GM23338 (cell line): Measurements from ENCODE around the gene SUPT3H. TPM values are rescaled to one million over a fixed set of nuclear protein-coding genes. Genes with fewer than 3 reads are reported as not detected.

Source experiments
- ATAC-seq: fragments of 200-7000 bp; cut with Tn5 transposase; 3 replicates; pipeline ENCODE4 v1.9.1; 2020
- DNase-seq: peaks from one replicate; pipeline ENCODE4 v3.0.0-alpha.2; 2015; ENCODE audit warnings: low spot score
- H2AFZ ChIP-seq: fragments of 200-600 bp; sonication (generic); 2 replicates; pipeline ENCODE4 v1.8.0; 2016; ENCODE audit warnings: antibody characterized with exemption, mild to moderate bottlenecking, moderate library complexity
- H3F3A ChIP-seq: fragments of 200-600 bp; sonication (generic); replicated peaks from 2 replicates; pipeline ENCODE4 v1.8.0; 2017; ENCODE audit warnings: antibody characterized with exemption, mixed run types, low read depth
- H3K27ac ChIP-seq: fragments of 200-600 bp; sonication (generic); 2 replicates; pipeline ENCODE4 v1.6.1; 2016; ENCODE audit warnings: low read depth
- H3K27me3 ChIP-seq: fragments of 200-600 bp; sonication (generic); 2 replicates; pipeline ENCODE4 v1.8.0; 2016; ENCODE audit warnings: mild to moderate bottlenecking, mixed run types, moderate library complexity; ENCODE audit not compliant: insufficient read depth
- H3K36me3 ChIP-seq: fragments of 200-600 bp; sonication (generic); 2 replicates; pipeline ENCODE4 v1.8.0; 2016; ENCODE audit warnings: mild to moderate bottlenecking; ENCODE audit not compliant: insufficient read depth
- H3K4me1 ChIP-seq: fragments of 200-600 bp; sonication (generic); 2 replicates; pipeline ENCODE4 v1.8.0; 2016; ENCODE audit warnings: mild to moderate bottlenecking, moderate library complexity; ENCODE audit not compliant: insufficient read depth
- H3K4me2 ChIP-seq: fragments of 200-600 bp; sonication (generic); 2 replicates; pipeline ENCODE4 v1.7.1; 2017; ENCODE audit warnings: mixed run types
- H3K4me3 ChIP-seq: fragments of 200-600 bp; sonication (generic); 2 replicates; pipeline ENCODE4 v1.6.1; 2016; ENCODE audit warnings: mixed run types
- H3K79me2 ChIP-seq: fragments of 200-600 bp; sonication (generic); replicated peaks from 2 replicates; pipeline ENCODE4 v1.8.0; 2017; ENCODE audit warnings: mild to moderate bottlenecking; ENCODE audit not compliant: insufficient read depth
- H3K9me2 ChIP-seq: fragments of 200-600 bp; sonication (generic); 2 replicates; pipeline ENCODE4 v1.8.0; 2017; ENCODE audit not compliant: insufficient read depth
- H4K20me1 ChIP-seq: fragments of 200-600 bp; sonication (generic); replicated peaks from 2 replicates; pipeline ENCODE4 v1.8.0; 2017; ENCODE audit warnings: mild to moderate bottlenecking; ENCODE audit not compliant: insufficient read depth
- H3K27ac Mint-ChIP-seq: 2 replicates; pipeline ENCODE4 v1.8.0; 2020; ENCODE audit warnings: inconsistent platforms, mild to moderate bottlenecking, moderate library complexity, mixed read lengths
- H3K27me3 Mint-ChIP-seq: 3 replicates; pipeline ENCODE4 v1.8.0; 2022; ENCODE audit warnings: low read depth, mild to moderate bottlenecking, moderate library complexity, mixed read lengths, inconsistent platforms; ENCODE audit not compliant: insufficient read depth, poor library complexity
- H3K36me3 Mint-ChIP-seq: 3 replicates; pipeline ENCODE4 v1.8.0; 2021; ENCODE audit warnings: low read depth, mild to moderate bottlenecking, inconsistent platforms, moderate library complexity, mixed read lengths
- H3K4me1 Mint-ChIP-seq: 3 replicates; pipeline ENCODE4 v1.8.0; 2020; ENCODE audit warnings: mild to moderate bottlenecking, inconsistent platforms, mixed read lengths
- H3K4me3 Mint-ChIP-seq: 3 replicates; pipeline ENCODE4 v1.8.0; 2021; ENCODE audit warnings: moderate library complexity, mild to moderate bottlenecking, inconsistent platforms, mixed read lengths
- H3K9me3 Mint-ChIP-seq: 3 replicates; pipeline ENCODE4 v1.8.0; 2020; ENCODE audit warnings: moderate library complexity, mild to moderate bottlenecking, inconsistent platforms, mixed read lengths
- NANOG ChIP-seq: IDR thresholded peaks from 2 replicates; pipeline ENCODE4 v1.6.1; 2016; ENCODE audit warnings: antibody characterized with exemption, borderline replicate concordance
- POLR2AphosphoS5 ChIP-seq: IDR thresholded peaks from 2 replicates; pipeline ENCODE4 v1.6.1; 2016; ENCODE audit warnings: antibody characterized with exemption, low read depth
- ZNF114 ChIP-seq: fragments of 250-450 bp; sonication (Bioruptor Pico); IDR thresholded peaks from 2 replicates; pipeline ENCODE4 v1.5.0; 2020; ENCODE audit warnings: mild to moderate bottlenecking, moderate library complexity
- polyA plus RNA-seq: library from polyadenylated mRNA; unstranded; fragments of >200 nt; fragmentation: Nextera tagmentation; extraction: Ambion mirVana; gene quantifications from 2 replicates; pipeline ENCODE4 v1.2.1, GENCODE V29; 2016
- total RNA-seq: library from RNA; depleted of rRNA; stranded (reverse); fragments of >200 nt; shearing (Covaris generic); gene quantifications from 2 replicates; pipeline ENCODE4 v1.2.3, GENCODE V29; 2014
- TF ChIP-seq, protein P1 (sequence below): fragments of 250-450 bp; sonication (Bioruptor Pico); IDR thresholded peaks from 2 replicates; pipeline ENCODE4 v1.5.0; 2020; ENCODE audit warnings: mild to moderate bottlenecking, moderate library complexity
- TF ChIP-seq, protein P2 (sequence below), 2 experiments: fragments of 200-600 bp in 1 of 2; sonication (generic) in 1 of 2; conservative IDR thresholded peaks; 2 replicates each; pipeline versions ENCODE4 v1.5.1 to v1.6.1; 2016 to 2017; ENCODE audit warnings: antibody characterized with exemption in 2 of 2, low read depth in 2 of 2, mild to moderate bottlenecking in 2 of 2, moderate library complexity in 1 of 2
- TF ChIP-seq, protein P3 (sequence below): IDR thresholded peaks from 2 replicates; pipeline ENCODE4 v1.6.1; 2016; ENCODE audit warnings: antibody characterized with exemption
- TF ChIP-seq, protein P4 (sequence below): IDR thresholded peaks from one replicate; pipeline ENCODE4 v1.6.1; 2018; ENCODE audit warnings: antibody characterized with exemption; ENCODE audit not compliant: unreplicated experiment

Gene SUPT3H
- total and polyA plus RNA-seq, 2 experiments from 2014 or later = 11.4 to 30.1 TPM

- TF ChIP-seq, protein P1, sequence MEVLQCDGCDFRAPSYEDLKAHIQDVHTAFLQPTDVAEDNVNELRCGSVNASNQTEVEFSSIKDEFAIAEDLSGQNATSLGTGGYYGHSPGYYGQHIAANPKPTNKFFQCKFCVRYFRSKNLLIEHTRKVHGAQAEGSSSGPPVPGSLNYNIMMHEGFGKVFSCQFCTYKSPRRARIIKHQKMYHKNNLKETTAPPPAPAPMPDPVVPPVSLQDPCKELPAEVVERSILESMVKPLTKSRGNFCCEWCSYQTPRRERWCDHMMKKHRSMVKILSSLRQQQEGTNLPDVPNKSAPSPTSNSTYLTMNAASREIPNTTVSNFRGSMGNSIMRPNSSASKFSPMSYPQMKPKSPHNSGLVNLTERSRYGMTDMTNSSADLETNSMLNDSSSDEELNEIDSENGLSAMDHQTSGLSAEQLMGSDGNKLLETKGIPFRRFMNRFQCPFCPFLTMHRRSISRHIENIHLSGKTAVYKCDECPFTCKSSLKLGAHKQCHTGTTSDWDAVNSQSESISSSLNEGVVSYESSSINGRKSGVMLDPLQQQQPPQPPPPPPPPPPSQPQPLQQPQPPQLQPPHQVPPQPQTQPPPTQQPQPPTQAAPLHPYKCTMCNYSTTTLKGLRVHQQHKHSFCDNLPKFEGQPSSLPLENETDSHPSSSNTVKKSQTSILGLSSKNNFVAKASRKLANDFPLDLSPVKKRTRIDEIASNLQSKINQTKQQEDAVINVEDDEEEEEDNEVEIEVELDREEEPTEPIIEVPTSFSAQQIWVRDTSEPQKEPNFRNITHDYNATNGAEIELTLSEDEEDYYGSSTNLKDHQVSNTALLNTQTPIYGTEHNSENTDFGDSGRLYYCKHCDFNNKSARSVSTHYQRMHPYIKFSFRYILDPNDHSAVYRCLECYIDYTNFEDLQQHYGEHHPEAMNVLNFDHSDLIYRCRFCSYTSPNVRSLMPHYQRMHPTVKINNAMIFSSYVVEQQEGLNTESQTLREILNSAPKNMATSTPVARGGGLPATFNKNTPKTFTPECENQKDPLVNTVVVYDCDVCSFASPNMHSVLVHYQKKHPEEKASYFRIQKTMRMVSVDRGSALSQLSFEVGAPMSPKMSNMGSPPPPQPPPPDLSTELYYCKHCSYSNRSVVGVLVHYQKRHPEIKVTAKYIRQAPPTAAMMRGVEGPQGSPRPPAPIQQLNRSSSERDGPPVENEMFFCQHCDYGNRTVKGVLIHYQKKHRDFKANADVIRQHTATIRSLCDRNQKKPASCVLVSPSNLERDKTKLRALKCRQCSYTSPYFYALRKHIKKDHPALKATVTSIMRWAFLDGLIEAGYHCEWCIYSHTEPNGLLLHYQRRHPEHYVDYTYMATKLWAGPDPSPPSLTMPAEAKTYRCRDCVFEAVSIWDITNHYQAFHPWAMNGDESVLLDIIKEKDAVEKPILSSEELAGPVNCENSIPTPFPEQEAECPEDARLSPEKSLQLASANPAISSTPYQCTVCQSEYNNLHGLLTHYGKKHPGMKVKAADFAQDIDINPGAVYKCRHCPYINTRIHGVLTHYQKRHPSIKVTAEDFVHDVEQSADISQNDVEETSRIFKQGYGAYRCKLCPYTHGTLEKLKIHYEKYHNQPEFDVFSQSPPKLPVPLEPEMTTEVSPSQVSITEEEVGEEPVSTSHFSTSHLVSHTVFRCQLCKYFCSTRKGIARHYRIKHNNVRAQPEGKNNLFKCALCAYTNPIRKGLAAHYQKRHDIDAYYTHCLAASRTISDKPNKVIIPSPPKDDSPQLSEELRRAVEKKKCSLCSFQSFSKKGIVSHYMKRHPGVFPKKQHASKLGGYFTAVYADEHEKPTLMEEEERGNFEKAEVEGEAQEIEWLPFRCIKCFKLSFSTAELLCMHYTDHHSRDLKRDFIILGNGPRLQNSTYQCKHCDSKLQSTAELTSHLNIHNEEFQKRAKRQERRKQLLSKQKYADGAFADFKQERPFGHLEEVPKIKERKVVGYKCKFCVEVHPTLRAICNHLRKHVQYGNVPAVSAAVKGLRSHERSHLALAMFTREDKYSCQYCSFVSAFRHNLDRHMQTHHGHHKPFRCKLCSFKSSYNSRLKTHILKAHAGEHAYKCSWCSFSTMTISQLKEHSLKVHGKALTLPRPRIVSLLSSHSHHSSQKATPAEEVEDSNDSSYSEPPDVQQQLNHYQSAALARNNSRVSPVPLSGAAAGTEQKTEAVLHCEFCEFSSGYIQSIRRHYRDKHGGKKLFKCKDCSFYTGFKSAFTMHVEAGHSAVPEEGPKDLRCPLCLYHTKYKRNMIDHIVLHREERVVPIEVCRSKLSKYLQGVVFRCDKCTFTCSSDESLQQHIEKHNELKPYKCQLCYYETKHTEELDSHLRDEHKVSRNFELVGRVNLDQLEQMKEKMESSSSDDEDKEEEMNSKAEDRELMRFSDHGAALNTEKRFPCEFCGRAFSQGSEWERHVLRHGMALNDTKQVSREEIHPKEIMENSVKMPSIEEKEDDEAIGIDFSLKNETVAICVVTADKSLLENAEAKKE (CRISPR knock-in tag) = no peak
Measured at GRCh38 chr6:45192556-45192955, 185.2 kb downstream of the SUPT3H start (continued).

GRCh38 chr6:45191414-45191813, 186.3 kb downstream of the SUPT3H start:
- no peak overlapping the region for H3K27ac Mint-ChIP-seq
- no peaks in the 10 kb centered on the region for H3K27me3 Mint-ChIP-seq
- H3K9me3 Mint-ChIP-seq = no peaks in the 10 kb centered on the region
- H3K27me3 ChIP-seq = no peaks in the 10 kb centered on the region
- H4K20me1 ChIP-seq = no peaks in the 10 kb centered on the region
- no peaks in the 10 kb centered on the region for H3K79me2 ChIP-seq
- H3K9me2 ChIP-seq = no peaks in the 10 kb centered on the region
- no peaks in the 10 kb centered on the region for H3K36me3 ChIP-seq
- no peak overlapping the region for H3K27ac ChIP-seq
- no peaks in the 10 kb centered on the region for H3K4me1 ChIP-seq
- ATAC-seq = no peak
- H3F3A ChIP-seq = no peaks in the 10 kb centered on the region
- TF ChIP-seq, protein P2, sequence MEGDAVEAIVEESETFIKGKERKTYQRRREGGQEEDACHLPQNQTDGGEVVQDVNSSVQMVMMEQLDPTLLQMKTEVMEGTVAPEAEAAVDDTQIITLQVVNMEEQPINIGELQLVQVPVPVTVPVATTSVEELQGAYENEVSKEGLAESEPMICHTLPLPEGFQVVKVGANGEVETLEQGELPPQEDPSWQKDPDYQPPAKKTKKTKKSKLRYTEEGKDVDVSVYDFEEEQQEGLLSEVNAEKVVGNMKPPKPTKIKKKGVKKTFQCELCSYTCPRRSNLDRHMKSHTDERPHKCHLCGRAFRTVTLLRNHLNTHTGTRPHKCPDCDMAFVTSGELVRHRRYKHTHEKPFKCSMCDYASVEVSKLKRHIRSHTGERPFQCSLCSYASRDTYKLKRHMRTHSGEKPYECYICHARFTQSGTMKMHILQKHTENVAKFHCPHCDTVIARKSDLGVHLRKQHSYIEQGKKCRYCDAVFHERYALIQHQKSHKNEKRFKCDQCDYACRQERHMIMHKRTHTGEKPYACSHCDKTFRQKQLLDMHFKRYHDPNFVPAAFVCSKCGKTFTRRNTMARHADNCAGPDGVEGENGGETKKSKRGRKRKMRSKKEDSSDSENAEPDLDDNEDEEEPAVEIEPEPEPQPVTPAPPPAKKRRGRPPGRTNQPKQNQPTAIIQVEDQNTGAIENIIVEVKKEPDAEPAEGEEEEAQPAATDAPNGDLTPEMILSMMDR (conservative IDR thresholded peaks at IDR 0.05; ENCODE audit: low read depth in 2 of 2) = no peak
- TF ChIP-seq POLR2AphosphoS5 (no peak), ZNF114 (CRISPR knock-in tag) (no peak), NANOG (no peak)
- TF ChIP-seq, protein P3, sequence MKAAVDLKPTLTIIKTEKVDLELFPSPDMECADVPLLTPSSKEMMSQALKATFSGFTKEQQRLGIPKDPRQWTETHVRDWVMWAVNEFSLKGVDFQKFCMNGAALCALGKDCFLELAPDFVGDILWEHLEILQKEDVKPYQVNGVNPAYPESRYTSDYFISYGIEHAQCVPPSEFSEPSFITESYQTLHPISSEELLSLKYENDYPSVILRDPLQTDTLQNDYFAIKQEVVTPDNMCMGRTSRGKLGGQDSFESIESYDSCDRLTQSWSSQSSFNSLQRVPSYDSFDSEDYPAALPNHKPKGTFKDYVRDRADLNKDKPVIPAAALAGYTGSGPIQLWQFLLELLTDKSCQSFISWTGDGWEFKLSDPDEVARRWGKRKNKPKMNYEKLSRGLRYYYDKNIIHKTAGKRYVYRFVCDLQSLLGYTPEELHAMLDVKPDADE = no peak
- TF ChIP-seq, protein P4, sequence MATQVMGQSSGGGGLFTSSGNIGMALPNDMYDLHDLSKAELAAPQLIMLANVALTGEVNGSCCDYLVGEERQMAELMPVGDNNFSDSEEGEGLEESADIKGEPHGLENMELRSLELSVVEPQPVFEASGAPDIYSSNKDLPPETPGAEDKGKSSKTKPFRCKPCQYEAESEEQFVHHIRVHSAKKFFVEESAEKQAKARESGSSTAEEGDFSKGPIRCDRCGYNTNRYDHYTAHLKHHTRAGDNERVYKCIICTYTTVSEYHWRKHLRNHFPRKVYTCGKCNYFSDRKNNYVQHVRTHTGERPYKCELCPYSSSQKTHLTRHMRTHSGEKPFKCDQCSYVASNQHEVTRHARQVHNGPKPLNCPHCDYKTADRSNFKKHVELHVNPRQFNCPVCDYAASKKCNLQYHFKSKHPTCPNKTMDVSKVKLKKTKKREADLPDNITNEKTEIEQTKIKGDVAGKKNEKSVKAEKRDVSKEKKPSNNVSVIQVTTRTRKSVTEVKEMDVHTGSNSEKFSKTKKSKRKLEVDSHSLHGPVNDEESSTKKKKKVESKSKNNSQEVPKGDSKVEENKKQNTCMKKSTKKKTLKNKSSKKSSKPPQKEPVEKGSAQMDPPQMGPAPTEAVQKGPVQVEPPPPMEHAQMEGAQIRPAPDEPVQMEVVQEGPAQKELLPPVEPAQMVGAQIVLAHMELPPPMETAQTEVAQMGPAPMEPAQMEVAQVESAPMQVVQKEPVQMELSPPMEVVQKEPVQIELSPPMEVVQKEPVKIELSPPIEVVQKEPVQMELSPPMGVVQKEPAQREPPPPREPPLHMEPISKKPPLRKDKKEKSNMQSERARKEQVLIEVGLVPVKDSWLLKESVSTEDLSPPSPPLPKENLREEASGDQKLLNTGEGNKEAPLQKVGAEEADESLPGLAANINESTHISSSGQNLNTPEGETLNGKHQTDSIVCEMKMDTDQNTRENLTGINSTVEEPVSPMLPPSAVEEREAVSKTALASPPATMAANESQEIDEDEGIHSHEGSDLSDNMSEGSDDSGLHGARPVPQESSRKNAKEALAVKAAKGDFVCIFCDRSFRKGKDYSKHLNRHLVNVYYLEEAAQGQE = no peak
- H2AFZ ChIP-seq = no peak overlapping the region
- H3K4me3 Mint-ChIP-seq = no peak overlapping the region
- H3K4me3 ChIP-seq = no peak overlapping the region
- H3K36me3 Mint-ChIP-seq = no peaks in the 10 kb centered on the region
- no peak overlapping the region for H3K4me2 ChIP-seq
- no peak for DNase-seq
- H3K4me1 Mint-ChIP-seq = no peaks in the 10 kb centered on the region
